ENCODE measurements around the gene CHD9NB. TPM values are rescaled to one million over a fixed set of nuclear protein-coding genes. Genes with fewer than 3 reads are reported as not detected.

The CHD9NB gene
- total RNA-seq, 4 donors from 2014 or later = 0.63 to 1.3 TPM; not detected in 2

GRCh38 chr16:52993179-52993578 is 59.5 kb downstream of the CHD9NB start:
- no peaks in the 10 kb centered on the region for H3K4me1 ChIP-seq
- H3K27me3 ChIP-seq = no peaks in the 10 kb centered on the region
- H3K9me3 ChIP-seq = no peaks in the 10 kb centered on the region
- 64 to 68% methylated on average over 3 of the region's 3 CpGs for WGBS, 2 donors
- H3K36me3 ChIP-seq = no peaks in the 10 kb centered on the region
- intact Hi-C loops (cut with DNase I) = no loop called here
- no peak overlapping the region for H3K4me3 ChIP-seq (replicated peaks in 1 of 3)
- TF ChIP-seq, protein P1, sequence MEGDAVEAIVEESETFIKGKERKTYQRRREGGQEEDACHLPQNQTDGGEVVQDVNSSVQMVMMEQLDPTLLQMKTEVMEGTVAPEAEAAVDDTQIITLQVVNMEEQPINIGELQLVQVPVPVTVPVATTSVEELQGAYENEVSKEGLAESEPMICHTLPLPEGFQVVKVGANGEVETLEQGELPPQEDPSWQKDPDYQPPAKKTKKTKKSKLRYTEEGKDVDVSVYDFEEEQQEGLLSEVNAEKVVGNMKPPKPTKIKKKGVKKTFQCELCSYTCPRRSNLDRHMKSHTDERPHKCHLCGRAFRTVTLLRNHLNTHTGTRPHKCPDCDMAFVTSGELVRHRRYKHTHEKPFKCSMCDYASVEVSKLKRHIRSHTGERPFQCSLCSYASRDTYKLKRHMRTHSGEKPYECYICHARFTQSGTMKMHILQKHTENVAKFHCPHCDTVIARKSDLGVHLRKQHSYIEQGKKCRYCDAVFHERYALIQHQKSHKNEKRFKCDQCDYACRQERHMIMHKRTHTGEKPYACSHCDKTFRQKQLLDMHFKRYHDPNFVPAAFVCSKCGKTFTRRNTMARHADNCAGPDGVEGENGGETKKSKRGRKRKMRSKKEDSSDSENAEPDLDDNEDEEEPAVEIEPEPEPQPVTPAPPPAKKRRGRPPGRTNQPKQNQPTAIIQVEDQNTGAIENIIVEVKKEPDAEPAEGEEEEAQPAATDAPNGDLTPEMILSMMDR (IDR thresholded peaks at IDR 0.05) = no peak
- TF ChIP-seq POLR2A (IDR thresholded peaks at IDR 0.05) = no peak
- H3K27ac ChIP-seq = no peak overlapping the region
- DNase-seq = no peak

GRCh38 chr16:52991572-52991971 is 61.1 kb downstream of the CHD9NB start:
- Histone ChIP-seq H3K4me3 (replicated peaks in 1 of 3) (no peak overlapping the region), H3K9me3 (no peaks in the 10 kb centered on the region), H3K27ac (no peak overlapping the region), H3K27me3 (no peaks in the 10 kb centered on the region), H3K36me3 (no peaks in the 10 kb centered on the region), H3K4me1 (no peaks in the 10 kb centered on the region)
- DNase-seq = no peak
- TF ChIP-seq, protein P1 (IDR thresholded peaks at IDR 0.05) = no peak
- no peak for TF ChIP-seq POLR2A (IDR thresholded peaks at IDR 0.05)
- 94 to 100% methylated on average over 1 of the region's 1 CpG for WGBS, 2 donors
- intact Hi-C loops (cut with DNase I) = no loop called here

Other genes with a start within 250 kb of the CHD9NB start
- gene CHD9, start 2.1 kb upstream of the CHD9NB start, total RNA-seq = 100 to 1,000 TPM in 3 of 4 donors, 10 to 100 TPM in 1; 97.2 to 141 (median 108) TPM